ENCODE measurements around the gene MPC1.
"Not testable (repeated sequence)": the region's sequence is repeated elsewhere in the genome, so short reads cannot be mapped to it uniquely, and the experiment has no call there.

Gene MPC1

GRCh38 chr6:166348305-166348949 is 34.3 kb downstream of the MPC1 start:
- TF ChIP-seq EZH2phosphoT487 (IDR thresholded peaks at IDR 0.05; ENCODE audit: borderline replicate concordance, low read length) (no peak), CTCF (IDR thresholded peaks at IDR 0.05; ENCODE audit: low read depth, low read length, poor library complexity, severe bottlenecking) (no peak)
- H3F3A ChIP-seq (ENCODE audit: control insufficient read depth, insufficient read depth), result peaks cover 3% of the 10 kb centered on the region
- H3K9me2 ChIP-seq (replicated peaks; ENCODE audit: control insufficient read depth, low read length), result no peaks in the 10 kb centered on the region
- no peaks in the 10 kb centered on the region for H4K20me1 ChIP-seq (ENCODE audit: control insufficient read depth, insufficient read depth, low read depth, low read length)
- no peaks in the 10 kb centered on the region for H3K27me3 ChIP-seq (ENCODE audit: control insufficient read depth, low read length)
- H3K36me3 ChIP-seq (ENCODE audit: control insufficient read depth, low read length), result no peaks in the 10 kb centered on the region; the same call in 1 of the 2 replicates
- H3K4me2 ChIP-seq (ENCODE audit: low read length), result no peak overlapping the region
- peaks cover 6% of the 10 kb centered on the region; the same call in 1 of the 2 replicates for H3K9me3 ChIP-seq (ENCODE audit: control insufficient read depth, insufficient read depth, low read length)
- peaks cover 3% of the 10 kb centered on the region; the same call in 1 of the 2 replicates for H3K79me2 ChIP-seq (ENCODE audit: control insufficient read depth, low read length)
- H3K27ac ChIP-seq (ENCODE audit: low read depth, low read length), result no peak overlapping the region
- H3K4me1 ChIP-seq (ENCODE audit: control insufficient read depth, low read length), result peaks cover 26% of the 10 kb centered on the region
- H3K4me3 ChIP-seq (ENCODE audit: low read length), result no peak overlapping the region

GRCh38 chr6:166346965-166347364 is 35.8 kb downstream of the MPC1 start:
- H3K36me3 ChIP-seq (ENCODE audit: control insufficient read depth, low read length), result peaks cover 6% of the 10 kb centered on the region

GRCh38 chr6:166346449-166346848 is 36.3 kb downstream of the MPC1 start:
- peaks cover 10% of the 10 kb centered on the region for H3K36me3 ChIP-seq (ENCODE audit: control insufficient read depth, low read length)
- no peak overlapping the region for H3K27ac ChIP-seq (ENCODE audit: low read depth, low read length)
- H3K4me1 ChIP-seq (ENCODE audit: control insufficient read depth, low read length), result peaks cover 17% of the 10 kb centered on the region
- H3K9me2 ChIP-seq (replicated peaks; ENCODE audit: control insufficient read depth, low read length), result no peaks in the 10 kb centered on the region
- no peak for TF ChIP-seq EZH2phosphoT487 (IDR thresholded peaks at IDR 0.05; ENCODE audit: borderline replicate concordance, low read length)
- TF ChIP-seq CTCF (IDR thresholded peaks at IDR 0.05; ENCODE audit: low read depth, low read length, poor library complexity, severe bottlenecking), result no peak
- peaks cover 6% of the 10 kb centered on the region for H3F3A ChIP-seq (ENCODE audit: control insufficient read depth, insufficient read depth)
- no peaks in the 10 kb centered on the region for H3K27me3 ChIP-seq (ENCODE audit: control insufficient read depth, low read length)
- H3K4me3 ChIP-seq (ENCODE audit: low read length), result no peak overlapping the region
- peaks cover 21% of the 10 kb centered on the region for H3K79me2 ChIP-seq (ENCODE audit: control insufficient read depth, low read length)
- H3K4me2 ChIP-seq (ENCODE audit: low read length), result no peak overlapping the region
- H3K9me3 ChIP-seq (ENCODE audit: control insufficient read depth, insufficient read depth, low read length), result peaks cover 6% of the 10 kb centered on the region; the same call in 1 of the 2 replicates
- H4K20me1 ChIP-seq (ENCODE audit: control insufficient read depth, insufficient read depth, low read depth, low read length), result no peaks in the 10 kb centered on the region

More at GRCh38 chr6:166346965-166347364, 35.8 kb downstream of the MPC1 start:
- no peak overlapping the region for H3K4me3 ChIP-seq (ENCODE audit: low read length)
- no peak overlapping the region for H3K27ac ChIP-seq (ENCODE audit: low read depth, low read length)
- TF ChIP-seq EZH2phosphoT487 (IDR thresholded peaks at IDR 0.05; ENCODE audit: borderline replicate concordance, low read length) (no peak), CTCF (IDR thresholded peaks at IDR 0.05; ENCODE audit: low read depth, low read length, poor library complexity, severe bottlenecking) (no peak)
- H3K79me2 ChIP-seq (ENCODE audit: control insufficient read depth, low read length), result peaks cover 15% of the 10 kb centered on the region
- no peaks in the 10 kb centered on the region for H4K20me1 ChIP-seq (ENCODE audit: control insufficient read depth, insufficient read depth, low read depth, low read length)
- H3K4me2 ChIP-seq (ENCODE audit: low read length), result no peak overlapping the region
- H3K4me1 ChIP-seq (ENCODE audit: control insufficient read depth, low read length), result peaks cover 21% of the 10 kb centered on the region
- H3K9me2 ChIP-seq (replicated peaks; ENCODE audit: control insufficient read depth, low read length), result no peaks in the 10 kb centered on the region
- H3F3A ChIP-seq (ENCODE audit: control insufficient read depth, insufficient read depth), result peaks cover 8% of the 10 kb centered on the region
- no peaks in the 10 kb centered on the region for H3K27me3 ChIP-seq (ENCODE audit: control insufficient read depth, low read length)
- H3K9me3 ChIP-seq (ENCODE audit: control insufficient read depth, insufficient read depth, low read length), result peaks cover 6% of the 10 kb centered on the region; the same call in 1 of the 2 replicates

- not testable (repeated sequence) for H3K4me2 ChIP-seq (ENCODE audit: low read length); H3K9me3 ChIP-seq (ENCODE audit: control insufficient read depth, insufficient read depth, low read length); H4K20me1 ChIP-seq (ENCODE audit: control insufficient read depth, insufficient read depth, low read depth, low read length); H3K27ac ChIP-seq (ENCODE audit: low read depth, low read length); H3K4me3 ChIP-seq (ENCODE audit: low read length); H3K27me3 ChIP-seq (ENCODE audit: control insufficient read depth, low read length); H3K9me2 ChIP-seq (replicated peaks; ENCODE audit: control insufficient read depth, low read length); H3F3A ChIP-seq (ENCODE audit: control insufficient read depth, insufficient read depth)
- peaks cover 28% of the 10 kb centered on the region for H3K79me2 ChIP-seq (ENCODE audit: control insufficient read depth, low read length)
- peaks cover 22% of the 10 kb centered on the region for H3K4me1 ChIP-seq (ENCODE audit: control insufficient read depth, low read length)
- peaks cover 16% of the 10 kb centered on the region for H3K36me3 ChIP-seq (ENCODE audit: control insufficient read depth, low read length)
Measured at GRCh38 chr6:166345672-166346071, 37.1 kb downstream of the MPC1 start.

GRCh38 chr6:166344921-166345320 is 37.8 kb downstream of the MPC1 start:
- Histone ChIP-seq H3K79me2 (ENCODE audit: control insufficient read depth, low read length) (peaks cover 36% of the 10 kb centered on the region), H3K36me3 (ENCODE audit: control insufficient read depth, low read length) (peaks cover 24% of the 10 kb centered on the region), H3K4me1 (ENCODE audit: control insufficient read depth, low read length) (peaks cover 30% of the 10 kb centered on the region)
- not testable (repeated sequence) for H3F3A ChIP-seq (ENCODE audit: control insufficient read depth, insufficient read depth); H4K20me1 ChIP-seq (ENCODE audit: control insufficient read depth, insufficient read depth, low read depth, low read length); H3K9me3 ChIP-seq (ENCODE audit: control insufficient read depth, insufficient read depth, low read length); H3K4me2 ChIP-seq (ENCODE audit: low read length); H3K9me2 ChIP-seq (replicated peaks; ENCODE audit: control insufficient read depth, low read length); H3K27me3 ChIP-seq (ENCODE audit: control insufficient read depth, low read length); H3K4me3 ChIP-seq (ENCODE audit: low read length); H3K27ac ChIP-seq (ENCODE audit: low read depth, low read length)
